Omental fat pad (tissue), 4 donors: ENCODE results near the gene DRC7. TPM values are rescaled to one million over a fixed set of nuclear protein-coding genes. Genes with fewer than 3 reads are reported as not detected.
A peak's percentile ranks its signal among the peaks of the same experiment; 100 is the strongest.
"Not testable (repeated sequence)": the region's sequence is repeated elsewhere in the genome, so short reads cannot be mapped to it uniquely, and the experiment has no call there.

Experiments
- ATAC-seq: fragments of 150-250 bp; one replicate; pipeline ENCODE4 v1.9.1; 2016; ENCODE audit warnings: mild to moderate bottlenecking, moderate library complexity; ENCODE audit not compliant: low FRiP score
- DNase-seq: peaks from one replicate; pipeline ENCODE4 v3.0.0-alpha.2; 2019; ENCODE audit warnings: low spot score
- CTCF ChIP-seq, 3 donors: fragments of 450-650 bp; IDR thresholded peaks; one replicate each; pipeline ENCODE4 v1.5.1; 2016 to 2017; ENCODE audit warnings: antibody characterized with exemption in 3 of 3, mild to moderate bottlenecking in 3 of 3, moderate library complexity in 2 of 3
- total RNA-seq, 4 donors: library from RNA; depleted of rRNA; stranded (reverse); fragments of >200 nt; gene quantifications; one replicate each; pipeline ENCODE4 v1.1.0, GENCODE V29; 2016

The DRC7 gene
- total RNA-seq, 4 donors from 2014 or later = 0.65 TPM; not detected in 3

DNA sequence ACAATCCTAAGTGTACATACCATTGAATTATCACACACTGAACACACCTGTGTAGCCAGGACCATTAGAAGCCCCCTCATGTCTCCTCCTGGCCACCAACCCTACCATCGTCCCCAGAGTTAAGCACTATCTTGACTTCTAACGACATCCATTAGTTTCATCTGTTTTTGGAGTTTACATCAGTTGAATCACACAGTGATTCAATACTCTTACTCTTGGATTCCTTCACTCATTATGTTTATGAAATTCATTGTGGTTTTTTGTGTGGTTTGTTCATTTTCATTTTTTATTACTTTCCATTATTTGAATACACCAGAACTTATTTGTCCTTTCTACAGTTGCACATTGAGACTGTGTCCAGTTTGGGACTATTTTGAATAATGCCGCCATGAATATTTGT, 13.6 kb downstream of the DRC7 start:
- DNase-seq (no peak), ATAC-seq (no peak)
- no peak for TF ChIP-seq CTCF (IDR thresholded peaks at IDR 0.05)

DNA sequence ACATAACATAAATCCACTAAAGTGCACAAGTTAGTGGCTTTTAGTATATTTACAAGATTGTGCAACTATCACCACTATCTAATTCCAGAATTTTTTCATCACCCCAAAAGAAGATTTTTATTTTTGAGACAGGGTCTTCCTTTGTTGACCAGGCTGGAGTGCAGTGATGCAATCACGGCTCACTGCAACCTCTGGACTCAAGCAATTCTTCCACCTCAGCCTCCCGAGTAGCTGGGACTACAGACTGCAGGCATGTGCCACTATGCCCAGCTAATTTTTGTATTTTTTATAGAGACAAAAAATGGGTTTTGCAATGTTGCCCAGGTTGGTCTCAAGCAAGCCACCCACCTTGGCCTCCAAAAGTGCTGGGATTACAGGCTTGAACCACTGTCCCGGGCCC, 15.1 kb downstream of the DRC7 start:
- no peak for ATAC-seq
- TF ChIP-seq CTCF (IDR thresholded peaks at IDR 0.05) = no peak
- no peak for DNase-seq

- no peak for TF ChIP-seq CTCF (IDR thresholded peaks at IDR 0.05)
- no peak for DNase-seq
- no peak for ATAC-seq
Observed at GRCh38 chr16:57711346-57711745, 16.7 kb downstream of the DRC7 start.

- TF ChIP-seq CTCF (IDR thresholded peaks at IDR 0.05) = no peak
- ATAC-seq (no peak), DNase-seq (no peak)
Observed at GRCh38 chr16:57711993-57712392, 17.4 kb downstream of the DRC7 start.

- ATAC-seq, DNase-seq: not testable (repeated sequence)
Observed at GRCh38 chr16:57712569-57712968, 18.0 kb downstream of the DRC7 start.

GRCh38 chr16:57713596-57713995, 19.0 kb downstream of the DRC7 start:
- ATAC-seq = no peak
- no peak for TF ChIP-seq CTCF (IDR thresholded peaks at IDR 0.05)
- no peak for DNase-seq

DNA sequence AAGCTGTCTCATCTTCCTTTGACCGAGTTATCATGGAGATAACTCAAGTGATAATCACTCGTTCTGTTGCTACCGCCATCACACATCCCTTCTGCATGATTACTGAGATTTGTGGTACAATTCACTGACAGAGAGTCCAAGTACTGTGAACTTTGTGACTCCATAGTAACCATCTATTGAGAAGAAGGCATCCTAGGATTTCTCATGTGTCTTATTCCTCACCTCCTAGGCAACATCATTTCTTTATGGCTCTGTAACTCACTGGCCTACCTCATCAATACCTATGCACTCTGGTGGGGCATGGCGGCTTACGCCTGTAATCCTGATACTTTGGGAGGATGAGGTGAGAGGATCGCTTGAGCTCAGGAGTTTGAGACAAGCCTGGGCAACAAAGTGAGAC, 19.4 kb downstream of the DRC7 start:
- no peak for DNase-seq
- TF ChIP-seq CTCF (IDR thresholded peaks at IDR 0.05) = no peak
- ATAC-seq = no peak

DNA sequence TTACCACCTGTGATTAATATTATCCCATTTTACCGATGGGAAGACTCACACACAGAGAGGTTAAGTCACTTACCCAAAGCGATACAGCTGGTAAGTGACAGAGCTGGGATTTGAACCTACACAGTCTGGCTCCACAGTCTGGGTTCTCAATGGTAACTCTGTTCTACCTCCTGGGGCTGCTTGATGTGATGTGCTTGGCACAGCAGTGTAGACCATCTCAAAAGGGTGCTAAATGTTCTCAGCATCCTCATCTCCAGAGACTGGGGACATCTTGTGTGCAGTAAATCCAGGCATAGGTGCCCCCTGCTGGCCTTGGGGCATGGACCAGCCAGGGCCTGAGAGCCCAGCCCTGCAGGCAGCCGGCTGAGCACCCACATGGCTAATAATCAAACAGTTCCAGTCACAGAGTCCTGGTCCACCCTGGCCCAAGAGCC, 25.6 kb downstream of the DRC7 start:
- ATAC-seq (peak; percentile 49), DNase-seq (no peak)
- no peak for TF ChIP-seq CTCF (IDR thresholded peaks at IDR 0.05)
